Common myeloid progenitor, CD34-positive (primary cell): ENCODE data around the gene MYOZ3.

ENCODE experiments used
- CTCF ChIA-PET: fragments of 350-600 bp; sonication (Branson Sonifier 250); formaldehyde crosslinking; loops from one replicate; lab custom pipeline; 2021; ENCODE audit warnings: antibody characterized with exemption; lab: Charles Lee
- POLR2A ChIA-PET: fragments of 350-600 bp; sonication (Branson Sonifier 250); formaldehyde crosslinking; loops from one replicate; lab custom pipeline; 2021; ENCODE audit warnings: antibody characterized with exemption; lab: Charles Lee
- DNase-seq, 3 donors: peaks; one replicate each; pipeline versions ENCODE4 v3.0.0 to v3.0.0-alpha.2; 2013
- H3K27ac ChIP-seq, 2 experiments: 1 replicate in 1 of 2; 2 replicates in 1 of 2; pipeline ENCODE4 v1.7.0; 2013; ENCODE audit warnings: inconsistent platforms in 2 of 2, low read length in 2 of 2, mild to moderate bottlenecking in 2 of 2, low read depth in 1 of 2, moderate library complexity in 1 of 2; ENCODE audit not compliant: severe bottlenecking in 2 of 2, insufficient read depth in 1 of 2, poor library complexity in 1 of 2
- H3K27me3 ChIP-seq, 5 experiments: replicated peaks in 2 of 5; 1 replicate in 3 of 5; 2 replicates in 2 of 5; pipeline versions ENCODE4 v1.6.1 to v1.7.0; 2013; ENCODE audit warnings: low read length in 4 of 5, mild to moderate bottlenecking in 2 of 5, moderate library complexity in 2 of 5, inconsistent platforms in 1 of 5; ENCODE audit not compliant: insufficient read depth in 5 of 5, control insufficient read depth in 4 of 5
- H3K36me3 ChIP-seq, 4 experiments: 1 replicate in 2 of 4; 2 replicates in 2 of 4; pipeline versions ENCODE4 v1.6.1 to v1.7.0; 2013; ENCODE audit warnings: low read length in 3 of 4, control low read depth in 1 of 4, mild to moderate bottlenecking in 1 of 4; ENCODE audit not compliant: control insufficient read depth in 4 of 4, insufficient read depth in 4 of 4
- H3K4me1 ChIP-seq, 4 experiments: 1 replicate in 3 of 4; 2 replicates in 1 of 4; pipeline versions ENCODE4 v1.6.1 to v1.7.1; 2013; ENCODE audit warnings: low read length in 3 of 4, mild to moderate bottlenecking in 3 of 4, control low read depth in 1 of 4, inconsistent platforms in 1 of 4, moderate library complexity in 1 of 4; ENCODE audit not compliant: control insufficient read depth in 4 of 4, insufficient read depth in 4 of 4; ENCODE audit errors: control extremely low read depth in 1 of 4
- H3K4me3 ChIP-seq, 7 experiments: 1 replicate in 4 of 7; 2 replicates in 3 of 7; pipeline versions ENCODE4 v1.5.1 to v1.7.0; 2013; ENCODE audit warnings: mild to moderate bottlenecking in 7 of 7, low read length in 6 of 7, moderate library complexity in 6 of 7, inconsistent platforms in 2 of 7, low read depth in 2 of 7, control low read depth in 1 of 7; ENCODE audit not compliant: insufficient read depth in 4 of 7, control insufficient read depth in 1 of 7; ENCODE audit errors: extremely low read depth in 1 of 7
- H3K9me3 ChIP-seq, 5 experiments: 1 replicate in 4 of 5; 2 replicates in 1 of 5; pipeline versions ENCODE4 v1.6.1 to v1.7.1; 2013; ENCODE audit warnings: low read length in 4 of 5, mild to moderate bottlenecking in 2 of 5, inconsistent platforms in 1 of 5, low read depth in 1 of 5, moderate library complexity in 1 of 5; ENCODE audit not compliant: control insufficient read depth in 4 of 5, insufficient read depth in 2 of 5; ENCODE audit errors: control extremely low read depth in 1 of 5
- WGBS: methylation state at CpG from one replicate; pipeline ENCODE4 v1.1.5; 2013; ENCODE audit not compliant: insufficient coverage; 5-methylcytosine and 5-hydroxymethylcytosine counted together

Gene MYOZ3

DNA sequence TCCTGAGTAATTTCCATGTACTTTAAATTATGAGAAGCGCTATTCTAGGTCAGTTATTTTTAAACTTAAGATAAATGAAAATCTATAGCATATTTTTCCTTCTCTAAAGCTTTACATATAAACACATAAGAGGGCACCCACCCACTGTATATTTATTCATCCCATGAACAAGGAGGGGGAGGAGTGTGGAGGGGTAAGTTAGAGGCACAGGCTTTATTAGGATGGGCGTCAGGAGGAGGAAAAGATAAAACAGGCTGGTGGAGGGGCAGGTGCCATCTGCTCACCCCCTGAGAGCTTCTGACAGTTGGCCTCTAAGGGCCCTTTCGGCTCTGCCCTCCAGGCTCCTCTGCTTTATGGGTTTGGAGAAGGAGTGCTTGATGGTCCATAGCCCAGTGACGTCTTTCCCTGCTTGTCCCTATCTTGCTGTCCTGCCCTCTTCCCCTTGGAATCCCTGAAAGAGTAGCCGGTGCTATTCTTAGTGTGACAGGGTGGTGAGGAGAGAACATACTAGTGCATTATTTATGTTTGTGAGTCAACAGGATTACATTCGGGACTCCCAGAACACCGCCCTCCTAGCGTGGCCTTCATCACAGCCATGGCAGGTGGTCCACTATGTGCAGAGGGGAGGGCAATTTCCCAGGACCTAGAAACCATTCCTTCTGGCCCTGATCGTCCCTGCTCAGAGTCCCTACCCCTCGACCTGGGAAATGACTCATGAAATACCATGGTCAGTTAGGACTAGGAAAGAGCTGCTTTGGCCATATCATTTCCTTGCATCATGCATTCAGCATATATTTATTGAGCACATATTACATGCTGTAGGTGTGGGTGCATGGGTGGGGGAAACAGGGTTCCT is 28.5 kb upstream of the MYOZ3 start:
- ChIA-PET POLR2A (no interaction called here), CTCF (interaction anchor here (2.5 kb wide), 1 partner anchor 10 kb away, joined by 6 read pairs; no protein-coding TSS in a partner anchor)
- Histone ChIP-seq H3K27me3 (no peaks in the 10 kb centered on the region), H3K9me3 (no peaks in the 10 kb centered on the region), H3K4me1 (peaks cover 0 to 6% (median 3%) of the 10 kb centered on the region in 4 experiments), H3K36me3 (no peaks in the 10 kb centered on the region), H3K4me3 (no peak overlapping the region), H3K27ac (no peak overlapping the region)
- DNase-seq: no peak
- WGBS: 95% methylated on average over 6 of the region's 10 CpGs

DNA sequence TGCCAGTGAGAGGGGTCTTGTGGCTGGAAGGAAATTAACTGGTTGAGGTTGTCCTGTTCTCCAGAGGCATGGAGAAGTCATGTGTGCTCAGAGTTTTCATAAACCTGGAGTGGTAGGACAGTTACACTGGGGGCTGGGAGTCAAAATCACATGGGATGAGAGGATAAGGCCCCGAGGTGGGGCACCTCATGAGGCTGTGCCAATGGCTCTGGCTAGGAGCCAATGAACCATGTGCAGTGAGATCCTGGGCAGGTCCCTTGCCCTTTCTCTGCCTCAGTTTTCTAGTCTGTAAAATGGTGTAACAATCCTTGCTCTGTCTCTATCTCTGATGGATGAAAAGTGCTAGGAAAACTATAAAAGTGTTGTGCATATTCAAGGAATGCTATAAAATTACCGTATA is 27.6 kb upstream of the MYOZ3 start:
- ChIA-PET CTCF (interaction anchor here (2.1 to 2.5 kb wide), 2 partner anchors 9 to 15 kb away, joined by 4 to 6 read pairs; no protein-coding TSS in a partner anchor), POLR2A (no interaction called here)
- 90% methylated on average over 1 of the region's 2 CpGs for WGBS

GRCh38 chr5:150636391-150637244 is 24.4 kb upstream of the MYOZ3 start:
- ChIA-PET POLR2A (no interaction called here), CTCF (no interaction called here)
- Histone ChIP-seq H3K4me3 (no peak overlapping the region), H3K27me3 (no peaks in the 10 kb centered on the region), H3K36me3 (no peaks in the 10 kb centered on the region), H3K4me1 (peaks cover 0 to 6% (median 4%) of the 10 kb centered on the region in 4 experiments), H3K27ac (no peak overlapping the region), H3K9me3 (no peaks in the 10 kb centered on the region)
- no peak for DNase-seq
- 89% methylated on average over 4 of the region's 6 CpGs for WGBS

More for the DNA sequence above, 27.6 kb upstream of the MYOZ3 start:
- Histone ChIP-seq H3K9me3 (no peaks in the 10 kb centered on the region), H3K27me3 (no peaks in the 10 kb centered on the region), H3K4me1 (peaks cover 0 to 6% (median 2%) of the 10 kb centered on the region in 4 experiments), H3K36me3 (no peaks in the 10 kb centered on the region), H3K27ac (no peak overlapping the region), H3K4me3 (no peak overlapping the region)
- no peak for DNase-seq

GRCh38 chr5:150637245-150638052 is 23.6 kb upstream of the MYOZ3 start:
- H3K27ac ChIP-seq: no peak overlapping the region
- POLR2A ChIA-PET: interaction anchor here (0.6 kb wide), 1 partner anchor 49 kb away, joined by 3 read pairs; no protein-coding TSS in a partner anchor
- no peaks in the 10 kb centered on the region for H3K27me3 ChIP-seq
- DNase-seq: peak in 2 of 3 donors; percentile 29 to 38
- no peaks in the 10 kb centered on the region for H3K9me3 ChIP-seq
- 51% methylated on average over 16 of the region's 21 CpGs for WGBS
- no peaks in the 10 kb centered on the region for H3K36me3 ChIP-seq
- CTCF ChIA-PET: interaction anchor here (1.3 kb wide), 1 partner anchor 12 kb away, joined by 4 read pairs; no protein-coding TSS in a partner anchor
- peaks cover 0 to 6% (median 4%) of the 10 kb centered on the region in 4 experiments for H3K4me1 ChIP-seq
- H3K4me3 ChIP-seq: no peak overlapping the region

DNA sequence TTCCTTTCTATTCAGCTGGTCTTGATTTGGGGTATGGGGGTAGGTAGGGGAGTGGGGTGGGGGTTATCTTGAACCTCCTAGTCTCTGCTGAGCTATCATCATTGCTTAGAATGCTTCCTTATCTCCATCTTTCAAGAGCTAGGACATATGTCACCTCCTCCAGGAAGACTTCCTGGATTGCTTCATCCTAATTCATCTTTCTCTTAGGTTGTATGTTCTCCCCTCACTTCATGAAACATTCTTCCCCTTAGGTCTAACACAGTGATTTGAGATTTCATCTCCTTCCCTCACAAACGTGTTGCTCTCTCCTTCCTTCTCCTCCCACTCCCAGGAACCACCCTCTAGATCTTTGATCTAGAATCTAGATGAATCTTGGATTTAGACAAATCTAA is 23.0 kb upstream of the MYOZ3 start:
- H3K27me3 ChIP-seq: no peaks in the 10 kb centered on the region
- no peak for DNase-seq
- peaks cover 0 to 6% (median 4%) of the 10 kb centered on the region in 4 experiments for H3K4me1 ChIP-seq
- ChIA-PET CTCF (interaction anchor here (1.3 kb wide), 1 partner anchor 12 kb away, joined by 4 read pairs; no protein-coding TSS in a partner anchor), POLR2A (interaction anchor here (0.6 kb wide), 1 partner anchor 48 kb away, joined by 3 read pairs; no protein-coding TSS in a partner anchor)
- no peaks in the 10 kb centered on the region for H3K9me3 ChIP-seq
- no peaks in the 10 kb centered on the region for H3K36me3 ChIP-seq
- WGBS: 40% methylated on average over 1 of the region's 1 CpG
- H3K27ac ChIP-seq: no peak overlapping the region
- H3K4me3 ChIP-seq: no peak overlapping the region

DNA sequence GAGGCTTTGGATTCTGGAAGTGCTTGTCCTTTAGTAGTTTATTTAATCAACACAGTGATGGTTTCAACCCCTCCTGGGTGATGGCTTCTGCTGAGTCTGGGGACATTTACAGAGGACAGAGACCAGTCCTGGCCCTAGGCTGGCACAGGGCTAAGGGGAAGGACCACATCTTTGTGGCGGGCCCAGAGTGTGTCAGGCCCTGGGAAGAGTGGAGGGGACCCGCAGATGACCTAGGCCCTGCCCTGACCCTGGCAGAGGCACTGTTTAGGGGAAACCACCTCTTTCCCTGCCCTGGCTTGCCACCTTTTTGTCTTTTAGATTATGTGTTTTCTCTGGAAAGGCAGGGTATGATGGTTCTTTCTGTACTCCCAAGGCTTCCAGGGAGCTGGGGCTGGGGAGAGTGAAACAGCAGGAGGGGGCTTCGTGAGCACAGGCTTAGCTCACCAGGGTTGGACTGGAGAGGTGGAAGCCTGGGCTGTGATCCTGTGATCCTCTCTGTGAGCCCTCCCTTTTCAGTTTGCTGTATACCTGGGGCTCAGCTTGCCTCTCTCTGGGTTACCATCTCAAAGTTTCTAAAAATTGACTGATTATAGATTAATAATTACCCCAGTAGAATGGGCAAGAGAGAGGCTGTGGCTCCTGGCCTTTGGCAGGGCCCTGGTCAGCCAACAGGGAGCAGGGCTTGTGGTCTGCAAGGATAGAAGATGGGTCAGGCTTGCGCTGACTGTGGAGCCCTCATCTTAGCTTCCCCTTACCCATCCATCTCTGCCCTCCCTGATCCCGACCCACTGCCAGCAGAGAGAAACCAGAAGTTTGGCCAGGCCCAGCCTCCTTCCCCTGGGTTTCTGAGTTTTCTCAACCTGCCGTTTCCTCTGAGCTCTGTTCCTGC is 22.3 kb upstream of the MYOZ3 start:
- WGBS: 83% methylated on average over 5 of the region's 6 CpGs
- ChIA-PET POLR2A (no interaction called here), CTCF (interaction anchor here (1.3 kb wide), 2 partner anchors 11 to 17 kb away, joined by 3 to 4 read pairs; no protein-coding TSS in a partner anchor)

More for the DNA sequence above, 22.3 kb upstream of the MYOZ3 start:
- Histone ChIP-seq H3K9me3 (no peaks in the 10 kb centered on the region), H3K27ac (no peak overlapping the region), H3K4me3 (no peak overlapping the region), H3K27me3 (no peaks in the 10 kb centered on the region), H3K36me3 (no peaks in the 10 kb centered on the region), H3K4me1 (peaks cover 0 to 6% (median 4%) of the 10 kb centered on the region in 4 experiments)
- DNase-seq: no peak
